H9 (cell line): ENCODE results near the gene NUDCD2. TPM values are rescaled to one million over a fixed set of nuclear protein-coding genes. Genes with fewer than 3 reads are reported as not detected.

ENCODE experiments used
- DNase-seq: peaks from one replicate; pipeline ENCODE4 v3.0.0-alpha.2; 2017
- H2AFZ ChIP-seq: one replicate; pipeline ENCODE4 v1.6.1; 2013; ENCODE audit warnings: mild to moderate bottlenecking, low read length, control low read depth, moderate library complexity
- H2AK5ac ChIP-seq: 2 replicates; pipeline ENCODE4 v1.6.1; 2013; ENCODE audit warnings: low read length, control low read depth, mixed read lengths; ENCODE audit not compliant: insufficient read length
- H2BK120ac ChIP-seq: one replicate; pipeline ENCODE4 v1.6.1; 2013; ENCODE audit warnings: low read depth, mild to moderate bottlenecking, low read length, control low read depth, inconsistent platforms; ENCODE audit not compliant: poor library complexity, severe bottlenecking
- H2BK12ac ChIP-seq: 2 replicates; pipeline ENCODE4 v1.6.1; 2013; ENCODE audit warnings: low read length, control low read depth, mixed read lengths, low read depth; ENCODE audit not compliant: insufficient read length
- H2BK15ac ChIP-seq: 2 replicates; pipeline ENCODE4 v1.6.1; 2013; ENCODE audit warnings: low read depth, low read length, control low read depth
- H2BK20ac ChIP-seq: one replicate; pipeline ENCODE4 v1.6.1; 2013; ENCODE audit warnings: low read depth, mild to moderate bottlenecking, low read length, control low read depth, inconsistent platforms; ENCODE audit not compliant: poor library complexity, severe bottlenecking
- H2BK5ac ChIP-seq: 2 replicates; pipeline ENCODE4 v1.6.1; 2013; ENCODE audit warnings: low read length, control low read depth, mixed read lengths; ENCODE audit not compliant: insufficient read length
- H3K14ac ChIP-seq: 2 replicates; pipeline ENCODE4 v1.6.1; 2013; ENCODE audit warnings: low read length, control low read depth; ENCODE audit not compliant: insufficient read depth
- H3K18ac ChIP-seq: 2 replicates; pipeline ENCODE4 v1.6.1; 2013; ENCODE audit warnings: low read depth, mild to moderate bottlenecking, mixed read lengths, low read length, control low read depth; ENCODE audit not compliant: insufficient read length
- H3K23ac ChIP-seq: 2 replicates; pipeline ENCODE4 v1.6.1; 2013; ENCODE audit warnings: low read length, control low read depth, mixed read lengths, low read depth; ENCODE audit not compliant: insufficient read length
- H3K23me2 ChIP-seq: 2 replicates; pipeline ENCODE4 v1.6.1; 2013; ENCODE audit warnings: low read depth, mild to moderate bottlenecking, mixed read lengths, low read length, control low read depth; ENCODE audit not compliant: insufficient read length, poor library complexity, severe bottlenecking
- H3K27ac ChIP-seq: 2 replicates; pipeline ENCODE4 v1.5.1; 2013; ENCODE audit warnings: low read length, control low read depth, mixed read lengths, low read depth; ENCODE audit not compliant: insufficient read length
- H3K27me3 ChIP-seq: 2 replicates; pipeline ENCODE4 v1.6.1; 2013; ENCODE audit warnings: low read length, control low read depth, inconsistent platforms; ENCODE audit not compliant: insufficient read depth
- H3K4ac ChIP-seq: 2 replicates; pipeline ENCODE4 v1.6.1; 2013; ENCODE audit warnings: low read depth, mild to moderate bottlenecking, control low read depth, inconsistent platforms, low read length, moderate library complexity
- H3K4me1 ChIP-seq: 2 replicates; pipeline ENCODE4 v1.6.1; 2013; ENCODE audit warnings: low read length, control low read depth, inconsistent platforms; ENCODE audit not compliant: insufficient read depth
- H3K4me2 ChIP-seq: 2 replicates; pipeline ENCODE4 v1.6.1; 2013; ENCODE audit warnings: low read length, control low read depth, mixed read lengths; ENCODE audit not compliant: insufficient read length, insufficient read depth
- H3K56ac ChIP-seq: 2 replicates; pipeline ENCODE4 v1.6.1; 2013; ENCODE audit warnings: low read depth, mild to moderate bottlenecking, mixed read lengths, low read length, control low read depth; ENCODE audit not compliant: insufficient read length
- H3K79me1 ChIP-seq: 2 replicates; pipeline ENCODE4 v1.6.1; 2013; ENCODE audit warnings: low read depth, mild to moderate bottlenecking, moderate library complexity, low read length, control low read depth, inconsistent platforms; ENCODE audit not compliant: insufficient read depth, poor library complexity, severe bottlenecking
- H3K79me2 ChIP-seq: 2 replicates; pipeline ENCODE4 v1.6.1; 2013; ENCODE audit warnings: low read length, control low read depth, inconsistent platforms; ENCODE audit not compliant: insufficient read depth
- H3K9ac ChIP-seq: 2 replicates; pipeline ENCODE4 v1.6.1; 2013; ENCODE audit warnings: low read length, control low read depth, mixed read lengths; ENCODE audit not compliant: insufficient read length; ENCODE audit errors: extremely low read depth
- H3K9me3 ChIP-seq: one replicate; pipeline ENCODE4 v1.6.1; 2013; ENCODE audit warnings: low read depth, low read length, inconsistent platforms; ENCODE audit not compliant: control insufficient read depth
- H3T11ph ChIP-seq: one replicate; pipeline ENCODE4 v1.6.1; 2013; ENCODE audit warnings: mild to moderate bottlenecking, low read length, control low read depth, inconsistent platforms
- H4K20me1 ChIP-seq: one replicate; pipeline ENCODE4 v1.6.1; 2013; ENCODE audit not compliant: control insufficient read depth, insufficient read length, insufficient read depth
- H4K5ac ChIP-seq: 2 replicates; pipeline ENCODE4 v1.6.1; 2013; ENCODE audit warnings: low read depth, mild to moderate bottlenecking, mixed read lengths, low read length, control low read depth; ENCODE audit not compliant: insufficient read length
- H4K8ac ChIP-seq: replicated peaks from 2 replicates; pipeline ENCODE4 v1.6.1; 2013; ENCODE audit warnings: low read length, control low read depth, mixed read lengths, low read depth; ENCODE audit not compliant: insufficient read length
- H4K91ac ChIP-seq: 2 replicates; pipeline ENCODE4 v1.6.1; 2013; ENCODE audit warnings: low read depth, mild to moderate bottlenecking, moderate library complexity, mixed read lengths, low read length, control low read depth; ENCODE audit not compliant: insufficient read length
- H3K27ac Mint-ChIP-seq, 3 experiments: 2 replicates in 2 of 3; 3 replicates in 1 of 3; pipeline ENCODE4 v1.8.0; 2020 to 2021; ENCODE audit warnings: mixed read lengths in 3 of 3, mild to moderate bottlenecking in 1 of 3, moderate library complexity in 1 of 3
- H3K27me3 Mint-ChIP-seq: 2 replicates; pipeline ENCODE4 v1.8.0; 2021; ENCODE audit warnings: low read depth, mild to moderate bottlenecking, moderate library complexity, mixed read lengths
- H3K36me3 Mint-ChIP-seq, 3 experiments: 2 replicates in 2 of 3; 3 replicates in 1 of 3; pipeline ENCODE4 v1.8.0; 2020 to 2021; ENCODE audit warnings: low read depth in 3 of 3, mixed read lengths in 3 of 3; ENCODE audit not compliant: insufficient read depth in 1 of 3
- H3K4me1 Mint-ChIP-seq, 2 experiments: 2 replicates each; pipeline ENCODE4 v1.8.0; 2020; ENCODE audit warnings: mixed read lengths in 2 of 2
- H3K4me3 Mint-ChIP-seq, 2 experiments: 2 replicates in 1 of 2; 3 replicates in 1 of 2; pipeline ENCODE4 v1.8.0; 2020 to 2021; ENCODE audit warnings: mild to moderate bottlenecking in 2 of 2, mixed read lengths in 2 of 2, moderate library complexity in 1 of 2
- H3K9me3 Mint-ChIP-seq, 2 experiments: 2 replicates in 1 of 2; 3 replicates in 1 of 2; pipeline ENCODE4 v1.8.0; 2020; ENCODE audit warnings: mild to moderate bottlenecking in 2 of 2, mixed read lengths in 2 of 2, moderate library complexity in 1 of 2
- WGBS: extraction: QIAGEN DNeasy Blood & Tissue Kit; methylation state at CpG from one replicate; pipeline ENCODE4 v1.1.7; 2013; ENCODE audit warnings: missing lambda C conversion rate, low lambda C conversion rate, mixed read lengths; ENCODE audit not compliant: insufficient read length; ENCODE audit errors: extremely low coverage; 5-methylcytosine and 5-hydroxymethylcytosine counted together
- total RNA-seq: library from RNA; stranded (reverse); gene quantifications from 2 replicates; pipeline ENCODE4 v1.2.1, GENCODE V29; 2021
- TF ChIP-seq, protein P1 (sequence below): fragments of 200-600 bp; sonication (generic); conservative IDR thresholded peaks from 3 replicates; pipeline ENCODE4 v1.8.0; 2021; ENCODE audit warnings: antibody characterized with exemption, mild to moderate bottlenecking

Gene NUDCD2
- total RNA-seq, 1 experiment from 2014 or later = 42.2 TPM

DNA sequence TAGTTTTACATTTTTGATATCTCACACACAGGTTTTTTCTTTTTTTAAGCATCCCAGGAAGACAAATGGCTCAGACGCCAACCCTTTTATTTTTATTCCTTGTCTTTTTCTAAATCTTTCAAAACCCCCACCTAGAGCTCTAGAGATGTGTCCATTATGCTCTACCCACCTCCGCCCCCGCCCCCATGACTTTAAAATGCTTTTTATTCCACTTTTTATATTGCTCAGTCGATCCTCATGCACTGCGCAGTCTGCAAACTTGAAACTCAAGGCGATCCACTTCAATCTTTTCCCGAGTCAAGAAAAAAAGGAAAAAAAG is 45.1 kb upstream of the NUDCD2 start:
- Histone ChIP-seq H2BK120ac (no peak overlapping the region), H4K5ac (no peak overlapping the region), H3K56ac (no peak overlapping the region), H3K4me2 (peak overlapping the region; percentile 79), H2BK12ac (no peak overlapping the region), H2BK20ac (no peak overlapping the region), H4K20me1 (no peaks in the 10 kb centered on the region), H2AK5ac (no peak overlapping the region), H3K9ac (peak overlapping the region; percentile 90), H4K91ac (no peak overlapping the region), H3K79me2 (peaks cover 39% of the 10 kb centered on the region), H3K23me2 (peaks cover 12% of the 10 kb centered on the region), H3T11ph (no peak overlapping the region), H3K14ac (no peak overlapping the region), H3K9me3 (no peaks in the 10 kb centered on the region), H3K27ac (no peak overlapping the region), H3K23ac (no peak overlapping the region), H2AFZ (no peak overlapping the region), H4K8ac (no peak overlapping the region), H3K18ac (no peak overlapping the region), H3K27me3 (no peaks in the 10 kb centered on the region), H3K4ac (no peak overlapping the region; the same call in 1 of the 2 replicates), H3K4me1 (peaks cover 3% of the 10 kb centered on the region; the same call in 1 of the 2 replicates), H2BK5ac (no peak overlapping the region), H2BK15ac (no peak overlapping the region), H3K79me1 (no peaks in the 10 kb centered on the region)
- no peak for DNase-seq
- peaks cover 44 to 46% of the 10 kb centered on the region in 2 experiments for H3K4me1 Mint-ChIP-seq
- WGBS = no CpG with 5 or more reads among the region's 7 CpGs
- H3K27ac Mint-ChIP-seq = peak overlapping the region; percentile 94 to 99 (median 99)
- peaks cover 4 to 21% (median 5%) of the 10 kb centered on the region in 3 experiments; a peak in 5 of 7 replicates for H3K36me3 Mint-ChIP-seq
- TF ChIP-seq, protein P1, sequence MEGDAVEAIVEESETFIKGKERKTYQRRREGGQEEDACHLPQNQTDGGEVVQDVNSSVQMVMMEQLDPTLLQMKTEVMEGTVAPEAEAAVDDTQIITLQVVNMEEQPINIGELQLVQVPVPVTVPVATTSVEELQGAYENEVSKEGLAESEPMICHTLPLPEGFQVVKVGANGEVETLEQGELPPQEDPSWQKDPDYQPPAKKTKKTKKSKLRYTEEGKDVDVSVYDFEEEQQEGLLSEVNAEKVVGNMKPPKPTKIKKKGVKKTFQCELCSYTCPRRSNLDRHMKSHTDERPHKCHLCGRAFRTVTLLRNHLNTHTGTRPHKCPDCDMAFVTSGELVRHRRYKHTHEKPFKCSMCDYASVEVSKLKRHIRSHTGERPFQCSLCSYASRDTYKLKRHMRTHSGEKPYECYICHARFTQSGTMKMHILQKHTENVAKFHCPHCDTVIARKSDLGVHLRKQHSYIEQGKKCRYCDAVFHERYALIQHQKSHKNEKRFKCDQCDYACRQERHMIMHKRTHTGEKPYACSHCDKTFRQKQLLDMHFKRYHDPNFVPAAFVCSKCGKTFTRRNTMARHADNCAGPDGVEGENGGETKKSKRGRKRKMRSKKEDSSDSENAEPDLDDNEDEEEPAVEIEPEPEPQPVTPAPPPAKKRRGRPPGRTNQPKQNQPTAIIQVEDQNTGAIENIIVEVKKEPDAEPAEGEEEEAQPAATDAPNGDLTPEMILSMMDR = no peak
- H3K9me3 Mint-ChIP-seq = no peaks in the 10 kb centered on the region; a peak in 1 of 5 replicates
- H3K27me3 Mint-ChIP-seq = no peaks in the 10 kb centered on the region
- peak overlapping the region; percentile 79 to 93 for H3K4me3 Mint-ChIP-seq
